NCI-H2227 (cell line): ENCODE data around the gene ARCN1.

ENCODE experiments used
- DNase-seq: peaks from one replicate; lab custom pipeline; 2025; ENCODE audit not compliant: unreplicated experiment; lab: John Stamatoyannopoulos, UW

ARCN1 gene

GRCh38 chr11:118572061-118572980 lies at the start of gene ARCN1:
Gene ARCN1 (plus strand): TSS chr11:118572409. CDS start chr11:118572548, 139 bp downstream.
- peak; percentile 68 for DNase-seq

- peak; percentile 14 for DNase-seq
Observed at GRCh38 chr11:118522571-118523072, 49.6 kb upstream of the ARCN1 start.

- no peak for DNase-seq
Observed at GRCh38 chr11:118524356-118524755, 47.9 kb upstream of the ARCN1 start.

- DNase-seq = no peak
Observed at GRCh38 chr11:118524757-118525470, 47.3 kb upstream of the ARCN1 start.

- DNase-seq = no peak
Observed at GRCh38 chr11:118526688-118527087, 45.5 kb upstream of the ARCN1 start.

GRCh38 chr11:118527109-118527508 lies 45.1 kb upstream of the ARCN1 start, which contains the start of gene TTC36:
Gene TTC36 (plus strand): TSS chr11:118527474. CDS start chr11:118527495, 21 bp downstream.
- no peak for DNase-seq

- no peak for DNase-seq
Observed at GRCh38 chr11:118528511-118528910, 43.7 kb upstream of the ARCN1 start.

GRCh38 chr11:118529584-118530175 lies 42.5 kb upstream of the ARCN1 start:
- DNase-seq = no peak

- peak; percentile 57 for DNase-seq
Observed at GRCh38 chr11:118530180-118530682, 42.0 kb upstream of the ARCN1 start.

GRCh38 chr11:118530683-118531596 lies 41.3 kb upstream of the ARCN1 start, which contains the start of gene TMEM25:
Gene TMEM25 (plus strand): TSS chr11:118531192. CDS start chr11:118531802, 610 bp downstream.
- DNase-seq = peak; percentile 77

GRCh38 chr11:118531597-118532084 lies 40.6 kb upstream of the ARCN1 start:
- no peak for DNase-seq

GRCh38 chr11:118532091-118532490 lies 40.1 kb upstream of the ARCN1 start:
- DNase-seq = no peak

- DNase-seq = no peak
Observed at GRCh38 chr11:118532852-118533768, 39.1 kb upstream of the ARCN1 start.

- DNase-seq = no peak
Observed at GRCh38 chr11:118533769-118534729, 38.2 kb upstream of the ARCN1 start.

GRCh38 chr11:118535261-118535660 lies 36.9 kb upstream of the ARCN1 start:
- DNase-seq = no peak

- no peak for DNase-seq
Observed at GRCh38 chr11:118536726-118537125, 35.5 kb upstream of the ARCN1 start.

GRCh38 chr11:118537409-118537980 lies 34.7 kb upstream of the ARCN1 start:
- no peak for DNase-seq
